Caco-2 (cell line): Measurements from ENCODE around the gene CDH13. TPM values are rescaled to one million over a fixed set of nuclear protein-coding genes. Genes with fewer than 3 reads are reported as not detected.

Source experiments
- BruUV-seq: library from RNA; stranded (reverse); fragments of 400-500 nt; replicated peaks from 2 replicates; lab custom pipeline; 2021; lab: Mats Ljungman, UMichigan
- CTCF ChIA-PET: fragments of 300-600 bp; sonication (Branson Sonifier 250); formaldehyde crosslinking; loops from one replicate; lab custom pipeline; 2022; ENCODE audit warnings: antibody characterized with exemption; lab: Charles Lee
- POLR2A ChIA-PET: fragments of 300-600 bp; sonication (Branson Sonifier 250); formaldehyde crosslinking; loops from one replicate; lab custom pipeline; 2022; ENCODE audit warnings: antibody characterized with exemption; lab: Charles Lee
- DNase-seq, 2 experiments: peaks; one replicate each; pipeline versions ENCODE4 v3.0.0 to v3.0.0-alpha.2; 2020 to 2022
- H3K27me3 ChIP-seq: replicated peaks from 2 replicates; pipeline ENCODE4 v1.6.0; 2011; ENCODE audit warnings: low read length; ENCODE audit not compliant: control insufficient read depth, insufficient read depth
- H3K36me3 ChIP-seq: 2 replicates; pipeline ENCODE4 v1.5.1; 2011; ENCODE audit warnings: low read length; ENCODE audit not compliant: control insufficient read depth, insufficient read depth
- H3K4me1 ChIP-seq: fragments of 250-450 bp; sonication (Bioruptor Pico); 2 replicates; pipeline ENCODE4 v1.5.1; 2020; ENCODE audit warnings: mild to moderate bottlenecking
- H3K4me3 ChIP-seq: 2 replicates; pipeline ENCODE4 v1.5.1; 2011; ENCODE audit warnings: low read depth, mild to moderate bottlenecking, control low read depth, low read length
- H3K9me3 ChIP-seq: fragments of 250-450 bp; sonication (Bioruptor Pico); 2 replicates; pipeline ENCODE4 v1.5.1; 2020; ENCODE audit warnings: mild to moderate bottlenecking, moderate library complexity
- H3K27ac Mint-ChIP-seq: one replicate; pipeline ENCODE4 v1.8.0; 2022; ENCODE audit warnings: mixed read lengths; ENCODE audit not compliant: unreplicated experiment
- H3K27me3 Mint-ChIP-seq: one replicate; pipeline ENCODE4 v1.8.0; 2022; ENCODE audit warnings: mixed read lengths; ENCODE audit not compliant: insufficient read depth, unreplicated experiment
- H3K36me3 Mint-ChIP-seq: one replicate; pipeline ENCODE4 v1.8.0; 2022; ENCODE audit warnings: mild to moderate bottlenecking, mixed read lengths; ENCODE audit not compliant: insufficient read depth, unreplicated experiment
- H3K4me1 Mint-ChIP-seq: one replicate; pipeline ENCODE4 v1.8.0; 2022; ENCODE audit warnings: low read depth, mixed read lengths; ENCODE audit not compliant: unreplicated experiment
- H3K4me3 Mint-ChIP-seq: one replicate; pipeline ENCODE4 v1.8.0; 2022; ENCODE audit warnings: mild to moderate bottlenecking, moderate library complexity, mixed read lengths; ENCODE audit not compliant: unreplicated experiment
- H3K9me3 Mint-ChIP-seq: one replicate; pipeline ENCODE4 v1.8.0; 2022; ENCODE audit warnings: mixed read lengths; ENCODE audit not compliant: unreplicated experiment
- CTCF ChIP-seq, 2 experiments: fragments of 200-600 bp in 1 of 2; IDR thresholded peaks; 1 replicate in 1 of 2; 2 replicates in 1 of 2; pipeline versions ENCODE4 v1.5.1 to v1.8.0; 2011 to 2022; ENCODE audit warnings: antibody characterized with exemption in 1 of 2, control low read depth in 1 of 2, inconsistent platforms in 1 of 2, low read depth in 1 of 2, low read length in 1 of 2, mild to moderate bottlenecking in 1 of 2, moderate library complexity in 1 of 2; ENCODE audit not compliant: insufficient read depth in 1 of 2, severe bottlenecking in 1 of 2, unreplicated experiment in 1 of 2
- intact Hi-C: fragments of 100-400 bp; cut with micrococcal nuclease; formaldehyde crosslinking; loops from one replicate; pipeline ENCODE4 v1.10.0; 2022; ENCODE audit not compliant: unreplicated experiment
- total RNA-seq: library from RNA; stranded (reverse); gene quantifications from 2 replicates; pipeline ENCODE4 v1.2.3, GENCODE V29; 2022

Gene CDH13
- total RNA-seq, 1 experiment from 2014 or later, result 2.2 TPM

- no peaks in the 10 kb centered on the region for H3K27me3 ChIP-seq
- H3K9me3 Mint-ChIP-seq, result no peaks in the 10 kb centered on the region
- no peaks in the 10 kb centered on the region for H3K36me3 Mint-ChIP-seq
- H3K4me1 Mint-ChIP-seq, result no peaks in the 10 kb centered on the region
- intact Hi-C loops, result no loop called here
- peaks cover 18% of the 10 kb centered on the region for H3K27me3 Mint-ChIP-seq
- CTCF ChIA-PET, result no interaction called here
- BruUV-seq, result no TSS peak
- no peaks in the 10 kb centered on the region for H3K9me3 ChIP-seq
- H3K4me3 ChIP-seq, result no peak overlapping the region
- H3K27ac Mint-ChIP-seq, result no peak overlapping the region
- H3K36me3 ChIP-seq, result no peaks in the 10 kb centered on the region
- DNase-seq, result no peak
- TF ChIP-seq CTCF (IDR thresholded peaks at IDR 0.05; ENCODE audit: insufficient read depth in 1 of 2, low read depth in 1 of 2, low read length in 1 of 2, severe bottlenecking in 1 of 2, unreplicated experiment in 1 of 2), result no peak
- POLR2A ChIA-PET, result no interaction called here
- H3K4me3 Mint-ChIP-seq, result no peak overlapping the region
- no peaks in the 10 kb centered on the region for H3K4me1 ChIP-seq
These were observed 646.1 kb downstream of the CDH13 start for GRCh38 chr16:83272843-83273242.

- ChIA-PET CTCF (no interaction called here), POLR2A (no interaction called here)
- H3K27me3 Mint-ChIP-seq, result peaks cover 14% of the 10 kb centered on the region
- intact Hi-C loops, result no loop called here
- Histone ChIP-seq H3K9me3 (no peaks in the 10 kb centered on the region), H3K36me3 (no peaks in the 10 kb centered on the region), H3K4me3 (no peak overlapping the region), H3K27me3 (no peaks in the 10 kb centered on the region), H3K4me1 (no peaks in the 10 kb centered on the region)
- no peak for TF ChIP-seq CTCF (IDR thresholded peaks at IDR 0.05; ENCODE audit: insufficient read depth in 1 of 2, low read depth in 1 of 2, low read length in 1 of 2, severe bottlenecking in 1 of 2, unreplicated experiment in 1 of 2)
- no peaks in the 10 kb centered on the region for H3K36me3 Mint-ChIP-seq
- H3K27ac Mint-ChIP-seq, result no peak overlapping the region
- BruUV-seq, result no TSS peak
- no peaks in the 10 kb centered on the region for H3K9me3 Mint-ChIP-seq
- no peaks in the 10 kb centered on the region for H3K4me1 Mint-ChIP-seq
- no peak overlapping the region for H3K4me3 Mint-ChIP-seq
- no peak for DNase-seq
These were observed 646.9 kb downstream of the CDH13 start for GRCh38 chr16:83273504-83274173.

GRCh38 chr16:83279251-83279650 lies 652.5 kb downstream of the CDH13 start:
- no peak for DNase-seq
- Histone ChIP-seq H3K27me3 (no peaks in the 10 kb centered on the region), H3K4me3 (no peak overlapping the region), H3K36me3 (no peaks in the 10 kb centered on the region), H3K9me3 (no peaks in the 10 kb centered on the region), H3K4me1 (no peaks in the 10 kb centered on the region)
- intact Hi-C loops, result no loop called here
- no TSS peak for BruUV-seq
- Mint-ChIP-seq H3K4me1 (no peaks in the 10 kb centered on the region), H3K4me3 (no peak overlapping the region), H3K27me3 (peaks cover 15% of the 10 kb centered on the region), H3K36me3 (no peaks in the 10 kb centered on the region), H3K9me3 (no peaks in the 10 kb centered on the region), H3K27ac (no peak overlapping the region)
- CTCF ChIA-PET, result interaction anchor here (0.6 kb wide), 1 partner anchor 348 kb away, joined by 3 read pairs; no protein-coding TSS in a partner anchor
- POLR2A ChIA-PET, result no interaction called here
- TF ChIP-seq CTCF (IDR thresholded peaks at IDR 0.05; ENCODE audit: insufficient read depth in 1 of 2, low read depth in 1 of 2, low read length in 1 of 2, severe bottlenecking in 1 of 2, unreplicated experiment in 1 of 2), result no peak
